GM23338 (cell line): ENCODE results near the gene PPIA. TPM values are rescaled to one million over a fixed set of nuclear protein-coding genes. Genes with fewer than 3 reads are reported as not detected.
A peak's percentile ranks its signal among the peaks of the same experiment; 100 is the strongest.

Experiments
- ATAC-seq: fragments of 200-7000 bp; cut with Tn5 transposase; 3 replicates; pipeline ENCODE4 v1.9.1; 2020
- DNase-seq: peaks from one replicate; pipeline ENCODE4 v3.0.0-alpha.2; 2015; ENCODE audit warnings: low spot score
- H2AFZ ChIP-seq: fragments of 200-600 bp; sonication (generic); 2 replicates; pipeline ENCODE4 v1.8.0; 2016; ENCODE audit warnings: antibody characterized with exemption, mild to moderate bottlenecking, moderate library complexity
- H3F3A ChIP-seq: fragments of 200-600 bp; sonication (generic); replicated peaks from 2 replicates; pipeline ENCODE4 v1.8.0; 2017; ENCODE audit warnings: antibody characterized with exemption, mixed run types, low read depth
- H3K27ac ChIP-seq: fragments of 200-600 bp; sonication (generic); 2 replicates; pipeline ENCODE4 v1.6.1; 2016; ENCODE audit warnings: low read depth
- H3K27me3 ChIP-seq: fragments of 200-600 bp; sonication (generic); 2 replicates; pipeline ENCODE4 v1.8.0; 2016; ENCODE audit warnings: mild to moderate bottlenecking, mixed run types, moderate library complexity; ENCODE audit not compliant: insufficient read depth
- H3K36me3 ChIP-seq: fragments of 200-600 bp; sonication (generic); 2 replicates; pipeline ENCODE4 v1.8.0; 2016; ENCODE audit warnings: mild to moderate bottlenecking; ENCODE audit not compliant: insufficient read depth
- H3K4me1 ChIP-seq: fragments of 200-600 bp; sonication (generic); 2 replicates; pipeline ENCODE4 v1.8.0; 2016; ENCODE audit warnings: mild to moderate bottlenecking, moderate library complexity; ENCODE audit not compliant: insufficient read depth
- H3K4me2 ChIP-seq: fragments of 200-600 bp; sonication (generic); 2 replicates; pipeline ENCODE4 v1.7.1; 2017; ENCODE audit warnings: mixed run types
- H3K4me3 ChIP-seq: fragments of 200-600 bp; sonication (generic); 2 replicates; pipeline ENCODE4 v1.6.1; 2016; ENCODE audit warnings: mixed run types
- H3K79me2 ChIP-seq: fragments of 200-600 bp; sonication (generic); replicated peaks from 2 replicates; pipeline ENCODE4 v1.8.0; 2017; ENCODE audit warnings: mild to moderate bottlenecking; ENCODE audit not compliant: insufficient read depth
- H3K9me2 ChIP-seq: fragments of 200-600 bp; sonication (generic); 2 replicates; pipeline ENCODE4 v1.8.0; 2017; ENCODE audit not compliant: insufficient read depth
- H4K20me1 ChIP-seq: fragments of 200-600 bp; sonication (generic); replicated peaks from 2 replicates; pipeline ENCODE4 v1.8.0; 2017; ENCODE audit warnings: mild to moderate bottlenecking; ENCODE audit not compliant: insufficient read depth
- H3K27ac Mint-ChIP-seq: 2 replicates; pipeline ENCODE4 v1.8.0; 2020; ENCODE audit warnings: inconsistent platforms, mild to moderate bottlenecking, moderate library complexity, mixed read lengths
- H3K27me3 Mint-ChIP-seq: 3 replicates; pipeline ENCODE4 v1.8.0; 2022; ENCODE audit warnings: low read depth, mild to moderate bottlenecking, moderate library complexity, mixed read lengths, inconsistent platforms; ENCODE audit not compliant: insufficient read depth, poor library complexity
- H3K36me3 Mint-ChIP-seq: 3 replicates; pipeline ENCODE4 v1.8.0; 2021; ENCODE audit warnings: low read depth, mild to moderate bottlenecking, inconsistent platforms, moderate library complexity, mixed read lengths
- H3K4me1 Mint-ChIP-seq: 3 replicates; pipeline ENCODE4 v1.8.0; 2020; ENCODE audit warnings: mild to moderate bottlenecking, inconsistent platforms, mixed read lengths
- H3K4me3 Mint-ChIP-seq: 3 replicates; pipeline ENCODE4 v1.8.0; 2021; ENCODE audit warnings: moderate library complexity, mild to moderate bottlenecking, inconsistent platforms, mixed read lengths
- H3K9me3 Mint-ChIP-seq: 3 replicates; pipeline ENCODE4 v1.8.0; 2020; ENCODE audit warnings: moderate library complexity, mild to moderate bottlenecking, inconsistent platforms, mixed read lengths
- CREB1 ChIP-seq: fragments of 250-450 bp; sonication (Bioruptor Pico); IDR thresholded peaks from 2 replicates; pipeline ENCODE4 v1.5.0; 2020; ENCODE audit warnings: low read depth, mild to moderate bottlenecking, moderate library complexity
- CTCF ChIP-seq, 2 experiments: fragments of 200-600 bp in 1 of 2; sonication (generic) in 1 of 2; conservative IDR thresholded peaks; 2 replicates each; pipeline versions ENCODE4 v1.5.1 to v1.6.1; 2016 to 2017; ENCODE audit warnings: antibody characterized with exemption in 2 of 2, low read depth in 2 of 2, mild to moderate bottlenecking in 2 of 2, moderate library complexity in 1 of 2
- EZH2phosphoT487 ChIP-seq: fragments of 200-600 bp; sonication (generic); IDR thresholded peaks from one replicate; pipeline ENCODE4 v1.8.1; 2018; ENCODE audit warnings: antibody characterized with exemption; ENCODE audit not compliant: unreplicated experiment
- JUNB ChIP-seq: IDR thresholded peaks from one replicate; pipeline ENCODE4 v1.6.1; 2016; ENCODE audit warnings: antibody characterized with exemption; ENCODE audit not compliant: unreplicated experiment
- POLR2AphosphoS5 ChIP-seq: IDR thresholded peaks from 2 replicates; pipeline ENCODE4 v1.6.1; 2016; ENCODE audit warnings: antibody characterized with exemption, low read depth
- REST ChIP-seq: IDR thresholded peaks from one replicate; pipeline ENCODE4 v1.6.1; 2018; ENCODE audit warnings: antibody characterized with exemption; ENCODE audit not compliant: unreplicated experiment
- polyA plus RNA-seq: library from polyadenylated mRNA; unstranded; fragments of >200 nt; fragmentation: Nextera tagmentation; extraction: Ambion mirVana; gene quantifications from 2 replicates; pipeline ENCODE4 v1.2.1, GENCODE V29; 2016
- total RNA-seq: library from RNA; depleted of rRNA; stranded (reverse); fragments of >200 nt; shearing (Covaris generic); gene quantifications from 2 replicates; pipeline ENCODE4 v1.2.3, GENCODE V29; 2014
- TF ChIP-seq, protein P1 (sequence below): IDR thresholded peaks from 2 replicates; pipeline ENCODE4 v1.6.1; 2016; ENCODE audit warnings: antibody characterized with exemption

The PPIA gene
- total and polyA plus RNA-seq, 2 experiments from 2014 or later = 4,367 to 6,524 TPM

GRCh38 chr7:44797329-44798258 lies 1.1 kb downstream of the PPIA start:
- no peak overlapping the region for H2AFZ ChIP-seq
- peak overlapping the region; percentile 99 for H3K4me2 ChIP-seq
- H3K27ac Mint-ChIP-seq = peak overlapping the region; percentile 99
- peak overlapping the region; percentile 95 for H3K4me3 Mint-ChIP-seq
- peaks cover 28% of the 10 kb centered on the region for H3K27me3 Mint-ChIP-seq
- H3K36me3 Mint-ChIP-seq = peaks cover 57% of the 10 kb centered on the region
- H3K4me1 Mint-ChIP-seq = peaks cover 17% of the 10 kb centered on the region; the same call in 2 of the 3 replicates
- TF ChIP-seq JUNB = no peak
- no peak for TF ChIP-seq EZH2phosphoT487
- TF ChIP-seq POLR2AphosphoS5 = peak; percentile 49
- peak; percentile 59; the same call in 1 of the 2 replicates for TF ChIP-seq CREB1 (CRISPR knock-in tag)
- peak; percentile 44 to 62 for TF ChIP-seq CTCF (conservative IDR thresholded peaks at IDR 0.05; ENCODE audit: low read depth in 2 of 2)
- TF ChIP-seq, protein P1, sequence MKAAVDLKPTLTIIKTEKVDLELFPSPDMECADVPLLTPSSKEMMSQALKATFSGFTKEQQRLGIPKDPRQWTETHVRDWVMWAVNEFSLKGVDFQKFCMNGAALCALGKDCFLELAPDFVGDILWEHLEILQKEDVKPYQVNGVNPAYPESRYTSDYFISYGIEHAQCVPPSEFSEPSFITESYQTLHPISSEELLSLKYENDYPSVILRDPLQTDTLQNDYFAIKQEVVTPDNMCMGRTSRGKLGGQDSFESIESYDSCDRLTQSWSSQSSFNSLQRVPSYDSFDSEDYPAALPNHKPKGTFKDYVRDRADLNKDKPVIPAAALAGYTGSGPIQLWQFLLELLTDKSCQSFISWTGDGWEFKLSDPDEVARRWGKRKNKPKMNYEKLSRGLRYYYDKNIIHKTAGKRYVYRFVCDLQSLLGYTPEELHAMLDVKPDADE = 0 out of 2 replicates have a peak, but pooled peaks have one; percentile 11
- peak; percentile 58 for ATAC-seq
- DNase-seq = peak; percentile 82
- H3K36me3 ChIP-seq = peaks cover 49% of the 10 kb centered on the region
- H3K4me1 ChIP-seq = peaks cover 14% of the 10 kb centered on the region
- H3K4me3 ChIP-seq = peak overlapping the region; percentile 85
- H3K9me3 Mint-ChIP-seq = peaks cover 3% of the 10 kb centered on the region; the same call in 2 of the 3 replicates
- no peaks in the 10 kb centered on the region for H3K27me3 ChIP-seq
- no peaks in the 10 kb centered on the region for H3K9me2 ChIP-seq
- H3F3A ChIP-seq = peaks cover 51% of the 10 kb centered on the region
- H4K20me1 ChIP-seq = peaks cover 47% of the 10 kb centered on the region
- H3K79me2 ChIP-seq = peaks cover 58% of the 10 kb centered on the region
- H3K27ac ChIP-seq = peak overlapping the region; percentile 100

DNA sequence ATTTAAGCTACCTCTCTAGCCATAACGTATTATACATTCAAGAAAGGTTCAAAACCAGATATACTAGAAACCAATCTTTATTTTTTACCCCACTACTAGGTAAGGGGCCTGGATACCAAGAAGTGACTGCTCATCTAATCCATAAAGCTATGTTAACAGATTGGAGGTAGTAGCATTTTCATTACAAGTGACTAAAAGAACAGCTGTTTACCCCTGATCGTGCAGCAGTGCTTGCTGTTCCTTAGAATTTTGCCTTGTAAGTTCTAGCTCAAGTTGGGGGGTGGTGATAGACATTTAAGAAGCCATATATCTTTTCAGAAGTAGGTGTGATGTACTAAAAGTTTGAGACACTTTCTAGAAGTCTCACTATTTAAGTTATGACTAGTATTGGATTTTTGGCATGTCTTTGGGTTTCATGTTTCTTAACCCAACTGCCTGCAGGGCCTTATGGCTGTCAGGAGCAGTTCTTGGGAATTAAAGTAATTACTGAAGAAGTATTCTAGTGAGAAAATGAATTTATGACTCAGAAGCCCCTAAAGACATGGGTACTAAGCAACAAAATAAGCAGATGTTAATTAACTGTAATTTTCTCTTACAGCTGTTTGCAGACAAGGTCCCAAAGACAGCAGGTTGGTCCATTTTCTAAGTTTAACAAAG lies 2.3 kb downstream of the PPIA start:
- peak overlapping the region; percentile 95 for H3K4me3 Mint-ChIP-seq
- H3K27me3 Mint-ChIP-seq = peaks cover 34% of the 10 kb centered on the region
- Histone ChIP-seq H3K27me3 (no peaks in the 10 kb centered on the region), H3K4me1 (peaks cover 14% of the 10 kb centered on the region), H3K9me2 (no peaks in the 10 kb centered on the region), H3K79me2 (peaks cover 58% of the 10 kb centered on the region), H3K36me3 (peaks cover 58% of the 10 kb centered on the region), H3K4me2 (peak overlapping the region; percentile 99), H3K27ac (peak overlapping the region; percentile 100), H3F3A (peaks cover 62% of the 10 kb centered on the region), H2AFZ (no peak overlapping the region), H4K20me1 (peaks cover 53% of the 10 kb centered on the region), H3K4me3 (peak overlapping the region; percentile 85)
- peak overlapping the region; percentile 48; the same call in 1 of the 2 replicates for H3K27ac Mint-ChIP-seq
- DNase-seq (no peak), ATAC-seq (no peak)
- peaks cover 69% of the 10 kb centered on the region for H3K36me3 Mint-ChIP-seq
- H3K9me3 Mint-ChIP-seq = peaks cover 3% of the 10 kb centered on the region; the same call in 2 of the 3 replicates
- H3K4me1 Mint-ChIP-seq = peaks cover 17% of the 10 kb centered on the region; the same call in 2 of the 3 replicates
- TF ChIP-seq EZH2phosphoT487 = no peak
- no peak for TF ChIP-seq POLR2AphosphoS5
- TF ChIP-seq REST = no peak
- no peak for TF ChIP-seq JUNB
- no peak for TF ChIP-seq CTCF (conservative IDR thresholded peaks at IDR 0.05; ENCODE audit: low read depth in 2 of 2)
